Measurements from ENCODE around the gene MORN2.

DNA sequence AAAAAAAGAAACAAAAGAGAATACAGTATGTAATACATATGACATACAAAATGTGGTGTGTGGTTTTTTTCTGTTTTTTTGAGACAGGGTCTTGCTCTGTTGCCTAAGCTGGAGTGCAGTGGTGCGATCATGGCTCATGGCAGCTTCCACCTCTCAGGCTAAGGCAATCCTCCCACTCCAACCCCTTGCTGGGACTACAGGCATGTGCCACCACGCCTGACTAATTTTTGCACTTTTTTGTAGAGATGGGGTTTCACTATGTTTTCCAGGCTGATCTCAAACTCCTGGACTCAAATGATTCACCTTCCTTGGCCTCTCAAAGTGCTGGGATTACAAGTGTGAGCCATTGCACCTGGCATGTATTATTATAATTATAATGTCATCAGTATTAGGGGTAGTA, 39.0 kb upstream of the MORN2 start:
- no peak for TF ChIP-seq POLR2AphosphoS5 (IDR thresholded peaks at IDR 0.05; ENCODE audit: insufficient read depth, low read depth, low read length)
- TF ChIP-seq, protein P1, sequence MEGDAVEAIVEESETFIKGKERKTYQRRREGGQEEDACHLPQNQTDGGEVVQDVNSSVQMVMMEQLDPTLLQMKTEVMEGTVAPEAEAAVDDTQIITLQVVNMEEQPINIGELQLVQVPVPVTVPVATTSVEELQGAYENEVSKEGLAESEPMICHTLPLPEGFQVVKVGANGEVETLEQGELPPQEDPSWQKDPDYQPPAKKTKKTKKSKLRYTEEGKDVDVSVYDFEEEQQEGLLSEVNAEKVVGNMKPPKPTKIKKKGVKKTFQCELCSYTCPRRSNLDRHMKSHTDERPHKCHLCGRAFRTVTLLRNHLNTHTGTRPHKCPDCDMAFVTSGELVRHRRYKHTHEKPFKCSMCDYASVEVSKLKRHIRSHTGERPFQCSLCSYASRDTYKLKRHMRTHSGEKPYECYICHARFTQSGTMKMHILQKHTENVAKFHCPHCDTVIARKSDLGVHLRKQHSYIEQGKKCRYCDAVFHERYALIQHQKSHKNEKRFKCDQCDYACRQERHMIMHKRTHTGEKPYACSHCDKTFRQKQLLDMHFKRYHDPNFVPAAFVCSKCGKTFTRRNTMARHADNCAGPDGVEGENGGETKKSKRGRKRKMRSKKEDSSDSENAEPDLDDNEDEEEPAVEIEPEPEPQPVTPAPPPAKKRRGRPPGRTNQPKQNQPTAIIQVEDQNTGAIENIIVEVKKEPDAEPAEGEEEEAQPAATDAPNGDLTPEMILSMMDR (IDR thresholded peaks at IDR 0.05; ENCODE audit: extremely low read depth in 1 of 2, insufficient read depth in 1 of 2, low read depth in 1 of 2, low read length in 2 of 2), result no peak
- no peak for TF ChIP-seq POLR2A (IDR thresholded peaks at IDR 0.05; ENCODE audit: low read depth, low read length)
- TF ChIP-seq EZH2 (IDR thresholded peaks at IDR 0.05; ENCODE audit: borderline replicate concordance, low read depth, low read length, severe bottlenecking), result no peak
- no peak for TF ChIP-seq JUN (IDR thresholded peaks at IDR 0.05; ENCODE audit: borderline replicate concordance, insufficient read depth, insufficient read length, low read depth)
- TF ChIP-seq, protein P2, sequence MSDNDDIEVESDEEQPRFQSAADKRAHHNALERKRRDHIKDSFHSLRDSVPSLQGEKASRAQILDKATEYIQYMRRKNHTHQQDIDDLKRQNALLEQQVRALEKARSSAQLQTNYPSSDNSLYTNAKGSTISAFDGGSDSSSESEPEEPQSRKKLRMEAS (IDR thresholded peaks at IDR 0.05; ENCODE audit: insufficient read depth, insufficient read length), result no peak
- no peak for TF ChIP-seq FOS (IDR thresholded peaks at IDR 0.05; ENCODE audit: borderline replicate concordance, insufficient read depth, low read length)
- TF ChIP-seq GATA2 (IDR thresholded peaks at IDR 0.05; ENCODE audit: insufficient read depth, insufficient read length, low read depth, low read length), result no peak
- no peak for TF ChIP-seq MYC (IDR thresholded peaks at IDR 0.05; ENCODE audit: low read depth, low read length)

Data from endothelial cell of umbilical vein (primary cell).